Activated CD8-positive, alpha-beta memory T cell treated with anti-CD3 and anti-CD28 coated beads, Interleukin-2, amount 50 U/mL, for 24 hours (primary cell): ENCODE results near the gene MYL3.

Source experiments
- DNase-seq: peaks from one replicate; pipeline ENCODE4 v3.0.0-alpha.2; 2020; ENCODE audit errors: extremely low read depth

The MYL3 gene

DNA sequence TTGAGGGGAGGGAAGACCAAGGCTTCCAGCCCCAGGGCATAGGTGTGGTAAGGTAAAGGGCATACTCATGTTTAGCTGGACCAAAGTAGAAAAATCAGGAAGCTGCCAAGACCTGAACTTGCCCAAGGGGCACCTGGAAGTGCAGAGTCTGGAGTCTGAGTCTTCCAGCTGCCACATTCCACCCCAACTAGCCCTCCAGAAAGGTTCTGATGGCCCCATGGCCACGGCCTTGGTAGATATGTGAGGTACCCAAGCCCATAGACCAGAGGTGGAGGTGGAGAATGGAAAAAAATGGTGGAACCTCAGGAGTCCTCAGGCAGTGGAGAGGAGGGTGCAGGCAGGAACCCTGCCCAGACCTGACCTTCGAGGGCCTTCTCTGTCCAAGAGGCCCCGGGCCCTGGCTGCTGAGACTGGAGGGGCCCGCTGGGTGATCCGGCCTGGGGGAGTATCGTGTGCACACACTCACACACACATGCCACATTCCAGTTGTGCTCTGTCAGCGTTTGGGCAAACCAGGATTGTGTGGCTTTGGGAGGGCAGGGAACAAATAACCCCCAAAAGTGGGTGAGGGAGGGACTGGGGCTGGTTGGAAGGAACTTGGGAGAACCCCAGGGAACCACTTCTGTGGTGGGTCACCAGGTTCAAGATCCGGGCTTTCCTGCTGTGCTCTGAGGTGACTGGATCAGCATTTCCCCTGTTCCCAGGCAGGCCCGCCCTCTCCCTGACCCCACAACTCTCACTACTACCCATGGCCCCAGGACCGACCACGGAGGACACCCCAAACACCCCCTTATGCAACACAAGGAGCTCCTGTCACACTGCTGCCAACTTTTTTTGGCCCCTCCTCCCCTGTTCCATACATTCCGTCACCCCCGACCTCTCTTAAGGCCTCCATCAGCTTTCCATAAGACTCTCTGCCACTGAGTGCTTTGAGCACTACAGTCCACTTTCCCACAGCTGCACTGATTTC lies 11.6 kb downstream of the MYL3 start:
- DNase-seq, result no peak

GRCh38 chr3:46850468-46850779 lies 12.8 kb downstream of the MYL3 start:
- no peak for DNase-seq

DNA sequence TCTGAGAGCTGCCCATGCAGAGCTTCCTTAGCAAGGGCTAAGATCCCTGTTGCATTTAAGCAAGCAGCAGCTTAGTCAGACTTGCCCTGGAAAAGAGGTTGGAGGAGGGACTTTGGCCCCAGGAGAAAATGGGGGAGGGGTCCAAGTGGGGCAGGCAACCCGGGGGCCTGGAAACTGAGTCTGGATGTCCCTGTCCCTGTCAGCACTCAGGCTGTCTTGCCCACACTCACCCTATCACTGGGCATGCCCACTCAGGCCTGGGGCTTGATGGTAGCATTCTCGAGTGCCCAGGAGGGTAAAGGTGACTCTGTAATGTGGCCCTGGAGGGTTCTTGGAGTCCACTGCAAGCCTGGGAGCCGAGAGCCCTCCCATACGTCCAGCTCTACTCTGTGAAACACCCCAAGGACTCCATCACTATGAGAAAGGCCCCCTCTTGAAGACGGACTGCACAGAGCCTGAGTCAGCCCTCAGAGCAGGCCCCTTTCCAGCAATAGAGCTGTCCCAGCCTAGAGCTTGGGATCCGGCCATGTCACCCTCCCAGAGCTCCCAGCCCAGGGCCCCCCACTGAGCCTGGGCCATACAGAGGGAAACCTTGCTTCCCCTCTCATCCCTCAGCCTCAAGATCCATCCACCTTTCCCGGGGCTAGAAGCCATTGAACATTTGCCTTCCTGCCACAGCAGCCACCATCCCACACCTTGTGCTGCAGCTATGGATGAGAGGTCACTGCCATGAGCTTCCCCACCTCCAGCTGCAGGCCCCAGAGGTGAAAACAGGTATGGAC lies 13.4 kb downstream of the MYL3 start:
- DNase-seq, result no peak

DNA sequence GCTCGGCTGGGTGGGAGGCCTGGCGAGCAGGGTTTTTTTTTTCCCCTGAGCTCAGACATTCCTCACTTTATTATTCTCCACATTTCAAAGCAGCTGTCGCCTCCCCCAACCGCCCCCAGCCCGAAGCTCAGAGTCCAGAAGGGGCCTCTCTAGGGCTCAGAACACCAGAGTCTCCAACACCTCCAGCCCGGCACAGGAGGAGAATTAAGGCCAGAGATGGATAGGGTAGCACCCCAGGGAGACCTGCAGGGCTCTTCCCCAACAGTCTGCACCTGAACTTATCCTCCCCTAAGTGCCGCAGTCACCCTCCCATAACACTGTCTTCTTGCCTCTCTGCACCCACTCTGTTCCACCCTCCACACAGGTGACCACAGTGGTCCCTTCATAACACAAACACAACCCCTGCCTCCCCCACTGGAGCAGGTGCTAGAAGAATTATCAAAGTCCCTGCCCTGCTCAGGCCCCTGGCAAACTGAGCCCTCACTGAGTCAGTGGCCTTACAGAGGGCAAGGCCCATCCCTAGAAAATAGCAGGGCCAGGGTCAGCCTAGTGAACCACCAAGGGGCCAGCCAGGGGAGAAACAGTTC lies 14.1 kb downstream of the MYL3 start:
- no peak for DNase-seq

DNA sequence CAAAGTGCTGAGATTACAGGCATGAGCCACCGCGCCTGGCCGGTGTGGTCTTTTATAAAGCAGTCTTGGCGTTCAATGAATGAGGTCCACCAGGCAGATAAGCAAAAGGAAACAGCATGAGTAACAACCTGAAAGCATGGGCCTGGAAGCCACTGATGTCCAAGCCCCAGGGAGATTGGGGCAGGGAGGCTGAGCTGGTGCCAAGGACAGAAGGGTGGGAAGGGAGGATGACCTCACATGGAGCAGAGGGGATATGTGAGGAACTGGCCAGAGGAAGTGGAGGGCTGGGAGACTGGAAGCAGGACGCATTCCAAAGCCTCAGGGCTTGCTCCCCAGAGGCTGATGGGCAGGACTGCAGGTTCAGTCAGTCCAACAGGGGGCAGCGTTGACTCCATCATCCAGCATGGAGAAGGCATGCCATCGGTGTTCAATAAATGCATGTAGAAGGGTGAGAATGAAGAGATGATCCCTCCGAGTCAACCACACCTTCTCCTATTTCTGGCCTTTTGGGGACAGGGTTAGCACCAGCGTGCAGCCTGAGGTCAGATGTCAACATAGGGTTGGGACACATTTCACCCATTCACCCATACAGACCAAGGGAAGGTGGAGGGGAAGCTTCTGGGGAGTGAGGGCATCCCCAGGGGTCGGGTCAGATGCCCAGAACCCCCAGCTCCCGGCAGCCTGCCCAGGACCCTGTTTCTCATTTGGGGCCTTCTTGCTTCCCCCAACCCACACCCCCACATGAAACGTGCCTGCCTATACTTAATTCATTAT lies 14.8 kb downstream of the MYL3 start:
- DNase-seq, result no peak

DNA sequence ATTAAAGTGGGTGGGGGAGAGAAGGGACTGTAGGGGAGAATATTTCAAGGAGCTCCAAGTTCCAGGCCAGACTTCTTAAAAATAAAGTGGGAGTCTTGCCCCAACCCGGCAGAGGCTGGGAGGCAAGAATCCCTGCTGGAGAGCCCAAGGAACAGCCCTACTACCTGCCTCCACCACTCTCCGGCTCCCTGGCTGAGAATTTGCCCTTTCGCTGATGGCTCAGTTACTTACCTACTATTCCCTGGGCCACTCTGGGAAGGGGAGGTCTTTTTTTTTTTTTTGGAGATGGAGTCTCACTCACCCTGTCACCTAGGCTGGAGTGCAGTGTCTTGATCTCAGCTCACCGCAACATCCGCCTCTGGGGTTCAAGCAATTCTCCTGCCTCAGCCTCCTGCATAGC lies 15.5 kb downstream of the MYL3 start:
- DNase-seq, result no peak

GRCh38 chr3:46846624-46847542 lies 16.4 kb downstream of the MYL3 start:
- DNase-seq, result no peak

DNA sequence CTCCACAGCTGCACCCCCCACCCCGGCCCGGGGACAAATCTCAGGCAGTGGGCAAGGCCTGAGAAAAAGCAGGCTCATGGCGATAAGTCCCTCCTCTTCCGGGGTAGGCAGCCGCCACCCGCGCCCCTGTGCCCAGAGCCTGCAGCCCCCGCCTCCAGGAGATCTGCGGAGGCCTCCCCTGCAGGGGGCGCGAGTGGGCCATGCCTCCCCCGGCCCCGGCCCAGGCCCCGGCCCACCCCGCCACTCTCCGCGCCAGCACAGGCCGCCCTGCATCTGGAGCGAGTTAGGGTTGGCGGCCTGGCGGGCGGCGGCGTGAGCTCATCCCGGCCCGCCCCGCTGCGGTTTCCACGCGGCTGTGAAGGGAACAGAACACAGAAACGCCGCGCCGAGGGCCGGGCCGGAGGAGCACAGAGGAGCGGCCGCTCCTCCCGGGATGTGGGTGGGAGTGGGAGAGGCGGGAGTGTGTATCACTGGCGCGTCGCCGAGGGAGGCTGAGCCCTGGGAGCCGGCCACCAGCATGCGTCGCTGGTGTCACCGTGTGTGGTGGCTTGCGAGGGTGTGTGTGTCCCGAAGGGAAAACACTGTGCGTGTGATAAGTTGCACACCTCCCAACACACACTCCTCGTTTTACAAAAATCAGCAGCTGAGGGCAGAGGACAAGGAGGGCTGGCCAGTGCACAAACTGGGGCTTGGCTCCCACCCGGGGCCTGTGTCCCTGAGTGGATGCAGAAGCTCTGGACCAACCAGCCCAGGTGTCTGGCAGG lies 17.2 kb downstream of the MYL3 start:
- peak; percentile 29 for DNase-seq

DNA sequence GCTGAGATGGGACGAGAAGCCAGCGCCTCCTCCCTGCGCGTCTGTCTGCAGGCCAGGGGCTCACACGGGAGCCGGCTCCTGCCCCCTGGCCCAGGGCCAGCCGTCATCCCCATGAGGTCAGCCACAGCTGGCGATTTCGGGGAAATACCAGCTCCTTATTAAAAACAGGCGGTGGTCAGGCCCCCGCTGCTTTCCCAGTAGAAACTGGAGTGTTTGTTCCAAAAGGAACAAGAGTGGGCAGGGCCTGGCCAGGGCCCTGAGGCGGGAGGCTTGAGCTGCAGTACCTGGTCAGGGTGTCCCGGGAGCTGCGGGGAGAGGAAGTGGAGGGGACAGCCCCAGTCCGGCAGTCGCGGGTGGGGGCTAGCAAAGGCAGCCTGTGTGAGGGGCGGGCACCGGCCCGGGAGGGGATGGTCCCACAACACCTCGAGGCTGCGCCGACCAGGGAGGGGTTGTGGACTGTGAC lies 17.8 kb downstream of the MYL3 start:
- DNase-seq, result no peak

DNA sequence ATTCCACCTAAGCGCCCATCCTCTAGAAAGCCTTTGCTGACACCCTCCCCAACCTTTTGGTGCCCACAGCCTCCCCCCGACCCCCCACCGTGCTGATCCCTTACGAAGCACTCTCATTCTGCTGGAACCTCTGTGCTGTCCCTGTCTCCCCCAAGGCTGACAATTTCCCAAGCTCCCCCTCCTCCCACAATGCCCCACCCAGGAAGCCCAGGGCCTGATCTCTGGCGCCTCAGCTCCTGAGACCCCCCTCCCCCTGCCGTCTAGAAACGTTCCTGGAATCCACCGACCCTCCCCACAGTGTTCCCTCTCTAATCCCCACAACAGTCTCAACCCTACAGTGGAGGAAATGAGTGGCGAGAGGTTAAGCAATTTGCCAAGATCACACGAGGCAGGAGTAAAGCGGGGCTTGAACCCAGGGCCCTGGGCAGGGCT lies 18.3 kb downstream of the MYL3 start:
- DNase-seq, result no peak

GRCh38 chr3:46844397-46844796 lies 18.8 kb downstream of the MYL3 start:
- no peak for DNase-seq

DNA sequence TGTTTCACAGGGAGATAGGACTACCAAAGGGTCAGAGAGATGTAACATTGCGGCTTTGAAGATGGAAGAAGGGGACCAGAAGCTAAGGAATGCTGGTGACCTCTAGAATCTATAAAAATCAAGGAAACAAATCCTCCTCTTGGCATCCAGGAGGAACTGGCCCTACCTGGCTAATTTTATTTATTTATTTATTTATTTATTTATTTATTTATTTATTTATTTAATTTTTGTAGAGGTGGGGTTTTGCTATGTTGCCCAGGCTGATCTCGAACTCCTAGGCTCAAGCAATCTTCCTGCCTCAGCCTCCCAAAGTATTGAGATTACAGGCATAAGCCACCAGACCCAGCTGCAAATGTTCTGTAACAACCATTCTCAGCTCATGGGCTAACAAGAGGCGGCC lies 19.7 kb downstream of the MYL3 start:
- DNase-seq, result no peak

DNA sequence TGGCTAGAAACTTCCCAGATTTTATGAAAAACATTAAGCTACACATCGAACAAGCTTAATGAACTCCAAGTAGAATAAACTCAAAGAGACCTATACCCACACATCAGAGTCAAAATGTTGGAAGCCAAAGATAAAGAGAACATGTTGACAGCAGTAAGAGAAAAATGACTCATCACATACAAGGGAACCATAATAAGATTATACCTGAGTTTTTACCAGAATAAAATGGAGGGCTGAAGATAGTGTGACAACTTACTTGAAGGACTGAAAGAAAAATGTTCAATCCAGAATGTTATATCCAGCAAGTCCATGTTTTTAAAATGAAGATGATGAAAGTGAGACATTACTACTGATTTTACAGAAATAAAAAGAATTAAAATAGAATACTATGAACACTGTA lies 22.8 kb downstream of the MYL3 start:
- DNase-seq, result no peak

GRCh38 chr3:46838301-46838700 lies 24.9 kb downstream of the MYL3 start:
- DNase-seq, result no peak

GRCh38 chr3:46835491-46835890 lies 27.8 kb downstream of the MYL3 start:
- DNase-seq, result no peak

GRCh38 chr3:46835054-46835453 lies 28.2 kb downstream of the MYL3 start:
- no peak for DNase-seq

DNA sequence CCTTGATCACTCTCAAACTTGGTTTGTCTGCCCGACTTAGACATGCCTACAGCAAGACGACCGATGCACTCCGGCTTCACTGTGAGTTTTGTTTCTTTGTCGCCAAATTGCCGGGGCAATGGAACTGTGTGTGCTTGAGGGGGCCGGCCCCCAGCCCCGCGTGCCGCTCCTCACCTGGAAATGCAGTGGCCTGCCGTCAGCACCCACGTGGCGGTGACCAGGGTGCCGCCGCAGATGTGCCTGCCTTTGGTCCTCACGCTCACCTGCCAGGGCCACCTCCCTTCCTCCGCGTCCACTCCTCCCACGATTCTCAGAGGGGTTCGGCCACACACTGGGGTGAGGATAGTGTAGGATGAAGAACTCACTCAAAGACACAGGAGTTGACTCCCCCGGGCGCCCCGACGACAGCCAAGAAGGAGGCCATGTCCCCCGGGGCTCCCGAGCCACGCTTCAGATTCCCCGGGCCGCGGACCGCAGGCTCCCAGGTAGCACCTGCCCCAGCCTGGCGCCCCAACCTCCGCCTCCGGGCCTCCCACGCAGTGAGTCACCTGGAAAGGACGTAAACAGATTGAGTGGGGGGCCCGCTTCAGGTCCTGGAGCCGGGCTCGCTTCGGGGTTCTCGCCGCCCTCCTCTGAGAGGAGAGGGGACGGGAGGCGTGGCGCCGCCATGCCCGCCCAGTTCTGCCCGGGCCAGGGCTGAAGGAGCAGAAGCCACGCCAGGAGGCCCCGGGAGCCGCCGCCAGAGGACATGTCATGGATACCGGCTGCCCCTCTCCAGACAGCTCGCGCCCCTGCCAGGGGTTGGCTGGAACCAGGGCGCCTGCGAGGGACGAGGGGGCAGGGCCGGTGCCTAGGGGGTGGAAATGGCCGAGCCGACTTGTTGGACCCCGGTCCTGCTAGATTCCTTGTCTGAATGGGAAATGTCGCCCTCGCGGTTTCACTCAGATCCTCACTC lies 29.6 kb downstream of the MYL3 start:
- no peak for DNase-seq

DNA sequence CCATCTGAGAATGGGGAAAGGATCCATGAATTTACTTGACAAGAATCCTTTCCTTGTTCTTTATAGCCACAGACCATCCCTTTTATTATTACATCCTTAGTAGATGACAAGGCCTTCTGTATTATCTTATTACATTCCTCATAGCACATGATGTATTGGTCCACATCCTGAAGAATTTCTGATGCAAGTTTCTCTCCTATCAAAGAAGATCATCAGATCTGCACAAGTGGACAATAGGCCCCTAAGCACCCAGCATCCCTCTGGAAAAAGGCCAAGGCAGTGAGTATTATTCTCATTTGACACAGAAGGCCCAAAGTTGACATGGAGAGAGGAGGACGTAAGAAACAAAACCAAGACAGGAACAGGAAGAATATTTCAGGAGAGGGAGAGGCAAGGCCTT lies 31.4 kb downstream of the MYL3 start:
- no peak for DNase-seq

DNA sequence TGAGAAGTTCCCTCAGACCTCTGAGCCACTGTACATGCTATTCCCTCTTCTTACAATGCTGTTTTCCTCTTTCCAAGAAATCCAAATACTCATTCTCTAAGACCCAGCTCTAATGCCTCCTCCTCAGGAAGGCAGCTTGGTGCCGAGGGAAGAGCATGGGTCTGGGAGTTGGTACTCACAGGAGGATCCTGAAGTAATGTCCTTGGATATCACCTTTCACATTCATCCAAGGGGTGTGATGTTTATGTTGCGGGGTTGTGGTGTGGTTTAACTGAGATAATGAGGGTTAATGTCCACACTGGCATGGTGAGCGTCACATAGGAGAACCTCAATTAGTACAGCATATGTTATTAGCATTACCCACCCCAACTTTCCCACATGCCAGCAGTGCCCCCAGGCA lies 31.9 kb downstream of the MYL3 start:
- no peak for DNase-seq
